ENCODE measurements around the gene KRT81. TPM values are rescaled to one million over a fixed set of nuclear protein-coding genes. Genes with fewer than 3 reads are reported as not detected.
"Not testable (repeated sequence)": the region's sequence is repeated elsewhere in the genome, so short reads cannot be mapped to it uniquely, and the experiment has no call there.

Gene KRT81
- total RNA-seq, 1 donor from 2014 or later: not detected

DNA sequence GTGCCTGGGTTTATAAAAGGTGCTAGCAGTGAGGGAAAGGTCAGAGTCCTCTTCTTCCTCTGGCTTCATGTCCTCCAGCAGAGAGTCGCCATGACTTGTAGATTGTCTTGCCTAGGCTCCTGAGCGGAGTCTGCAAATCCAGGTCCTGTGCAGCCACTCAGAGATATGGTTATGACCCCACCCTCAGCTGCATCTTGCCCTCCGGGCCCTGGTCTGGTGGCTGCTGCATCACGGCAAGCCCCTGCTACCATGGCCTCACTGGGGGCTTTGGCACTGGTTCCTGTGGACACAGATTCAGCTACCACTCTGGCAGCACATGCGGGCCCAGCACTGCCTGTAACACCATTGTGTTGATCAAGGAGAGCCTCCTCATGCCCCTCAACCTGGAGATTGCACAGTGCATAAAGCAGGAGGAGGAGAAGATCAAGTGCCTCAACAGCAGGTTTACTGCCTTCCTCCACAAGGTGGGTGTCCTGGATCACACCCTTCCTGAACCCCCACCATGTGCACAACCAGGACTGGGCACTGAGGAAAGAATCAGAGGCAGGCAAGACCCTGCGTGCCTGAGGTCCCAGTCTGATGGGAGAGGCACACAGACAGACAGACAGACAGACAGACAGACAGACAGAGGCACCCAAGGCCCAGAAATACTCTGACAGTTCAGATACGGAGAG is 27.4 kb downstream of the KRT81 start:
- H3K9me3 Mint-ChIP-seq: no peaks in the 10 kb centered on the region
- H3K36me3 Mint-ChIP-seq (ENCODE audit: low read depth): peaks cover 6% of the 10 kb centered on the region
- no peak for DNase-seq
- H3K4me3 Mint-ChIP-seq: no peak overlapping the region
- intact Hi-C loops (cut with micrococcal nuclease): no loop called here
- peaks cover 27% of the 10 kb centered on the region for H3K27me3 Mint-ChIP-seq
- H3K27ac Mint-ChIP-seq: no peak overlapping the region
- peaks cover 14% of the 10 kb centered on the region for H3K4me1 Mint-ChIP-seq

DNA sequence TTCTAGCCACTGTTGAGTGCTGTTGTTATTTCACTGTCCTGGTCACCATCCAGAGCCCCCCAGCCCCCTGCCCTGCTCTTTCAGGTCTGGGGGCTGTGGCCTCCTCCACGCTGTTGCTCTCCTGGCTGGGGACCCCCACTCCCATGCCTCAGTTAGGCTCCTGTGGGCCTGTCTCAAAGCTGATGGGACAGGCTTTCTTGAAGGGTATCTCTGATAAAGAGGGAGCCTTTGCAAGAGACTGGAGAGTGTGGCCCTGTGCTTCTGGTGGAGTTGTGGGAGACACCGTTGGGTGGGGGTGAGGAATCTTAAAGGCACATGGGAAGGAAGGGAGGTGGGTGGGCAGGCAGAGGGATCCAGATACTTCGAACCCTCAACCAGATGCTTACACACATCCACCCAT is 29.0 kb downstream of the KRT81 start:
- Mint-ChIP-seq H3K27me3 (peaks cover 37% of the 10 kb centered on the region), H3K4me1 (peaks cover 17% of the 10 kb centered on the region), H3K9me3 (no peaks in the 10 kb centered on the region), H3K27ac (no peak overlapping the region), H3K4me3 (no peak overlapping the region), H3K36me3 (ENCODE audit: low read depth) (peaks cover 6% of the 10 kb centered on the region)
- no peak for DNase-seq
- intact Hi-C loops (cut with micrococcal nuclease): no loop called here

DNA sequence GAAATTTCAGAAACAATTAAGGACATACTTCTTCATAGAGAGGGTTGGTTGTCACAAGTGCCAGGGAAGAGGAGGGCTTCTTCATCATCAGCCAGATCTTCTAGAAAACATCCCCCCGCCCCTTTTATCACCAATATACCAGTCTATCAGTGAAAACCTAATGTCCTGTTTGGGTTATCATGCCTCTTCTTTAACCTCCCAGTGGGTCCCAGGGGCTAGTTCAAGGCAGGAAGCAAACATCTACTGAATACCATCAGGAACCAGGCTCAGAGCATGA is 30.2 kb downstream of the KRT81 start:
- Mint-ChIP-seq H3K27ac (no peak overlapping the region), H3K4me3 (no peak overlapping the region), H3K27me3 (peaks cover 47% of the 10 kb centered on the region), H3K4me1 (peaks cover 17% of the 10 kb centered on the region), H3K9me3 (no peaks in the 10 kb centered on the region), H3K36me3 (ENCODE audit: low read depth) (peaks cover 4% of the 10 kb centered on the region)
- no peak for DNase-seq
- intact Hi-C loops (cut with micrococcal nuclease): no loop called here

DNA sequence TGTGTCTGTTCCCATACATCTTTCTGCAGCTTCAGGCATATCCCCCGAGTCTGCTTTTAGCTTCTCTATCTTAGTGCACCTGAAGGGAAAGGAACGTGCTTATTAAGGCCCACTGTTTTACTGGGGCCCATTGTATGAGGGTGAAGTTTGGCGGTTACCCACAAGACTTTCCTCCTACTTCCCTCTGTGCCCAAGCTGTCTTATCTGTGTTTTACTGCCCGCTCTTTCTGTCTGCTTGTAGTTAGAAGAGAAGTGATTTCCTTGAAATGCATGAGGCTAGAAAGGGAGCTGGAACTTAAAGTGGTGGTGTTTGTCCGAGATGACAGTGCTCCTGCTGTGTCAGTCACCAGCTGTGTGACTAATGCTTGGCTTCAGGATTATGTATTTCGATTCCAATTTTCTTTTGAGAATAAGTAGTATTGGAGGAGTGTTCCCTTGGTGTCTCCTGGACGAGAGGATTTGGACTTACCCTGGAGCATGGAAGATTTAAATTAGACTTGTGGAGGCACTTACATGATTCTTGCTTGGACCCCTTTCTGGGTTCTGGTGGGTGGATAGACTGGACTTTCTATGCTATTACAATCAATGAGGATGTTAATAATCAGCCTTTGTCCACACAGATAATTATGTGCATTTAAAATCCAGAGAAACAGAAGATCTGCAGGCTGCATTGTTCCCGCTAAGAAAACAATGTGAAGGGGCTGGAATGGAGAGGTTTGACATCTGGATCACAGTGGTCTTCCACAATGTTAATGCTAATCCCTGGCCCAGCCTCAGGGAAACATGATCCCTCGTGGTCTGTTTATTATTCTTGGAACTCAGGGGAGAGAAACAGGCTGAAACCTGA is 30.8 kb downstream of the KRT81 start:
- Mint-ChIP-seq H3K4me1 (peaks cover 17% of the 10 kb centered on the region), H3K27ac (peak overlapping the region; percentile 6), H3K36me3 (ENCODE audit: low read depth) (peaks cover 4% of the 10 kb centered on the region), H3K4me3 (no peak overlapping the region), H3K9me3 (no peaks in the 10 kb centered on the region), H3K27me3 (peaks cover 53% of the 10 kb centered on the region)
- intact Hi-C loops (cut with micrococcal nuclease): no loop called here
- DNase-seq: no peak

DNA sequence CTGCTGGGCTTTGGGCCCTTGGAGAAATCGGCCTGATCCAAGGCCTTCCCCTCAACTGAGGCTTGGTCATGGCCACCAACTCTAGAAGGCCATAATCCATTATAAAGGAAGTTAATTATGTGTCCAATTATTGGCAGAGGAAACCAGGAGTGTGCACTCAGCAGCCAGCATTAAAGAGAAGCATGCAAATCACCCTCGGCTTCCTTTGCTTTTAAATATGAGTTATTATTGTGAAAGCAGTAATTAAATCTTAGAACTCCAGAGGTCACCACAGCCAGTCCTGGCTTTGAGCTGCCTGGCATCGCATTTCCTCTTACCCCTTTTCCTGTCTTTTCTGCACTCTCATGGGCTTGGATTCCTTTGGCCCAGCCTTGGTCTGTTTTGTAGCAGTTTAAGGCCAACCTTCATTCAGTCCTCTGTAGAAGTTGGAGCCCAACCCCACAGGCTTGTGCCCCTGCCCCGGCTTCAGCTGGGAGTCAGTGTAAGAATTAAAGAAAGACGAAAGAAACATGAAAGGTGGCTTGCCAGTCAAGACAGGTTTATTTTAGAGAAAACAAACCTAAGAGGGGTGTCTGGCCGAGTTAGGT is 31.6 kb downstream of the KRT81 start:
- intact Hi-C loops (cut with micrococcal nuclease): no loop called here
- no peak for DNase-seq
- peaks cover 17% of the 10 kb centered on the region for H3K4me1 Mint-ChIP-seq
- H3K36me3 Mint-ChIP-seq (ENCODE audit: low read depth): peaks cover 10% of the 10 kb centered on the region
- H3K4me3 Mint-ChIP-seq: no peak overlapping the region
- H3K9me3 Mint-ChIP-seq: no peaks in the 10 kb centered on the region
- peak overlapping the region; percentile 6 for H3K27ac Mint-ChIP-seq
- peaks cover 54% of the 10 kb centered on the region for H3K27me3 Mint-ChIP-seq

DNA sequence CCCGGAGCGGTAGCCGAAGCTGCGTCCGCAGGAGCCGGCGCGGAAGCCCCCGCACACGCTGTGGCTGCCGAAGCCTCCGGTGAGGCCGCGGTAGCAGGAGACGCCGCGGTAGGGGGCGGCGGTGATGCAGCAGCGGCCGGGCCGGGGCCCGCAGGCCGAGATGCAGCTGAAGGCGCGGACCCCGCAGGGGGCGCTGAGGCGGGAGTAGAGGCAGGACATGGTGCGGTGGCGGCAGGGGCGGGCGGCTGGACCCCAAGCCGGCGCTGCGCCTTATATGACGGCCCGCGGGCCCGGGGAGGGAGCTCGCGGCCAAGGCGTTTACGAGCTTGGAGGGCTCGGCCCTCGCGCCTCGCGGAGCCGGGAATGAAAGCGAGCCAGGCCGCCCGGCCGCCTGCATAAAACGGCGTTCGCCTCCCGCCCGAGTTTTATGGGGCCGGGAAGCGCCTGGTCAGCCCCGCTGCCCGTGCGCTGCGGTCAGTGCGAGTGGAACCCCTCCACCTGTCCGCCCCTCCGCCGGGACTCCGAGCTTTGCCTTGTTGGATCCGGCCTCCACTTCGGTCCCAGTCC is 32.9 kb downstream of the KRT81 start:
- intact Hi-C loops (cut with micrococcal nuclease): no loop called here
- H3K4me3 Mint-ChIP-seq: no peak overlapping the region
- DNase-seq: no peak
- H3K4me1 Mint-ChIP-seq: peaks cover 20% of the 10 kb centered on the region
- no peak overlapping the region for H3K27ac Mint-ChIP-seq
- H3K36me3 Mint-ChIP-seq (ENCODE audit: low read depth): peaks cover 10% of the 10 kb centered on the region
- H3K27me3 Mint-ChIP-seq: peaks cover 54% of the 10 kb centered on the region
- H3K9me3 Mint-ChIP-seq: no peaks in the 10 kb centered on the region

DNA sequence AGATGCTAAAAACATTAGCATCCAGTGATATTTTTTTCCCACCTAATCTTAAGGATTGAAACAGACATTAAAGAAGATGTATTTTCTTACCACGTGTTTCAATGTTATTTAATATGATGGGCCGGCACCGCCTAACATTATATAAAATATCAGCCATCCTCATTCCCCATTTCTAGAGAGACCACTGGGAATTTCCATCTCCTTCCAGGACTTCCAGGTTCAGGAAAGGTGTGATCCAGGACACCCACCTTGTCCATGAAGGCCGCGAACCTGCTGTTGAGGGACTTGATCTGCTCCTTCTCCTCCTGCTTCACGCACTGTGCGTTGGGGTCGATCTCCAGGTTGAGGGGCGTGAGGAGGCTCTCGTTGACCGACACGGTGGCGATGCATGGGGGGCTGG is 33.4 kb downstream of the KRT81 start:
- H3K9me3 Mint-ChIP-seq; intact Hi-C loops (cut with micrococcal nuclease); DNase-seq; H3K27ac Mint-ChIP-seq; H3K4me3 Mint-ChIP-seq: not testable (repeated sequence)
- peaks cover 54% of the 10 kb centered on the region for H3K27me3 Mint-ChIP-seq
- peaks cover 13% of the 10 kb centered on the region for H3K36me3 Mint-ChIP-seq (ENCODE audit: low read depth)
- peaks cover 24% of the 10 kb centered on the region for H3K4me1 Mint-ChIP-seq

DNA sequence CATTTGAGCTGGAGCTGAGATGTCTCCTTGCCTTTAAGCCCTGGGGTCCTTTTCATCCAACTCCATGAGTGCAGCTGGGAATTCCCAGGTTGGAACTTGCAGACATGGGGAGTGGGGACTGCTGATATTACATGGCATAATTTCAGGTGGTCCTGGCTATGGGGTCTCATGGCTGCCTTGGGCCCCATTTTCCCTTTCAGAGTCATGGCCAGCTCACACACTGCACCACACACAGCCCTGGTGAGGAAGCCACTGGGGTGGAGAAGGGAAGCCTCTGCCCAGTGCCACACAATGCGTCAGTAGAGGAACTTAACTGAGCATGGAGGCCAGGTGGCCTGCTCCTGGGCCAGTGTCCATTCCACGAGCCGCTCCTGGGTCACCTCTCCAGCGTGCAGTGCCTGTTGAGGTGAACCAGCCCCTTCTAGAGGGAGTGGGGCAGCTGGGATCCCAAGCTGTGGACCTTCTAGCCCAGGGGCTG is 34.2 kb downstream of the KRT81 start:
- no peak for DNase-seq
- intact Hi-C loops (cut with micrococcal nuclease): no loop called here
- Mint-ChIP-seq H3K4me3 (no peak overlapping the region), H3K9me3 (no peaks in the 10 kb centered on the region), H3K27ac (no peak overlapping the region), H3K27me3 (peaks cover 51% of the 10 kb centered on the region), H3K36me3 (ENCODE audit: low read depth) (peaks cover 19% of the 10 kb centered on the region), H3K4me1 (peaks cover 29% of the 10 kb centered on the region)

DNA sequence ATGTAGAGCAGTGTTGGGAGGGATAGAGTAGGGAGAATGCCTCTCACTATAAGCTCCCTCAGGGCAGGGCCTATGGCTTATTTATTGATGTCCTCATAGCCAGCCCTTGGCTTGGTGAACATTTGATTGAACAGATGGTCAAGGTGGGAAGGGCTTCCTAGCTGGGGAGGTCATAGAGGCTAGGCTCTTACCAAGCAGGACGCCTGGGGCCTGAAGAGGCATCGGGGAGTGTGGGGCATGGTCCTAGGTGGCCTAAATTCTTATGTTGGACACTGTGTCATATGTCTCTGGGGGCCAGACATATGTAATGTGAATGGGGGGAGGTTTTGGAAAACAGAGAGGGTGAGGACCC is 34.8 kb downstream of the KRT81 start:
- peaks cover 20% of the 10 kb centered on the region for H3K36me3 Mint-ChIP-seq (ENCODE audit: low read depth)
- H3K27ac Mint-ChIP-seq: no peak overlapping the region
- peaks cover 34% of the 10 kb centered on the region for H3K4me1 Mint-ChIP-seq
- H3K27me3 Mint-ChIP-seq: peaks cover 50% of the 10 kb centered on the region
- H3K9me3 Mint-ChIP-seq: peaks cover 3% of the 10 kb centered on the region
- no peak overlapping the region for H3K4me3 Mint-ChIP-seq
- intact Hi-C loops (cut with micrococcal nuclease): no loop called here
- no peak for DNase-seq

DNA sequence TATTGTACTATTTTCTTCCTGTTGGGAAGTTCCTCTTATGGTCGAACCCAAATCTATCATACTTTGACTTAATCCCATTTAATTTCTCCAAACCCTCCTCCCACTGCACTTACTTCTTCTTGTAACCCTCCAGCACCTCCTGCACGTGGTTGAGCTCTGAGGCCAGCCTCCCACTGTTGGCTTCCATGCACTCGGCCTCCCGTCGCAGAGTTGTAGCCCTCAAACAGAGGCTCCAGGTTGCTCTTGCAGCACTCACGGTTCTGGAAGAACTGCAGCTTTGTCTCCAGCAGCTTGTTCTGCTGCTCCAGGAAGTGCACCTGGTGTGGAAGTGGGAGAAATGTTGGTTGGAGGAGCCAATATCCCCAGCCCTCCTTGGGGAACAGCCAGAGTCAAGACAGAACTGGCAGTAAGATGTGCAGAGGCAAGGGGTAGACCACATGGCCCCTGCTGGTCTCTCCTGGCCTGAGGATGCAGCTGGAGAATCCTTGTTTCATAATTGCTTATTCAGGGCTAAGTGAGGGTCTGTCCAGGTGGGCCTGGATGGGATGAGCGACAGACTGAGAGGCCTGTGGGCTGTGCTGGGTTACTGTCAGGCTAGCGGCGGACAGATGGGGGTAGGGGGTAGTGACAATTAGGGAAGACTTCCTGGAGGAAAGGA is 35.3 kb downstream of the KRT81 start:
- no peak for DNase-seq
- Mint-ChIP-seq H3K36me3 (ENCODE audit: low read depth) (peaks cover 19% of the 10 kb centered on the region), H3K4me3 (no peak overlapping the region), H3K27me3 (peaks cover 45% of the 10 kb centered on the region), H3K9me3 (peaks cover 3% of the 10 kb centered on the region), H3K27ac (no peak overlapping the region), H3K4me1 (peaks cover 39% of the 10 kb centered on the region)
- intact Hi-C loops (cut with micrococcal nuclease): no loop called here

DNA sequence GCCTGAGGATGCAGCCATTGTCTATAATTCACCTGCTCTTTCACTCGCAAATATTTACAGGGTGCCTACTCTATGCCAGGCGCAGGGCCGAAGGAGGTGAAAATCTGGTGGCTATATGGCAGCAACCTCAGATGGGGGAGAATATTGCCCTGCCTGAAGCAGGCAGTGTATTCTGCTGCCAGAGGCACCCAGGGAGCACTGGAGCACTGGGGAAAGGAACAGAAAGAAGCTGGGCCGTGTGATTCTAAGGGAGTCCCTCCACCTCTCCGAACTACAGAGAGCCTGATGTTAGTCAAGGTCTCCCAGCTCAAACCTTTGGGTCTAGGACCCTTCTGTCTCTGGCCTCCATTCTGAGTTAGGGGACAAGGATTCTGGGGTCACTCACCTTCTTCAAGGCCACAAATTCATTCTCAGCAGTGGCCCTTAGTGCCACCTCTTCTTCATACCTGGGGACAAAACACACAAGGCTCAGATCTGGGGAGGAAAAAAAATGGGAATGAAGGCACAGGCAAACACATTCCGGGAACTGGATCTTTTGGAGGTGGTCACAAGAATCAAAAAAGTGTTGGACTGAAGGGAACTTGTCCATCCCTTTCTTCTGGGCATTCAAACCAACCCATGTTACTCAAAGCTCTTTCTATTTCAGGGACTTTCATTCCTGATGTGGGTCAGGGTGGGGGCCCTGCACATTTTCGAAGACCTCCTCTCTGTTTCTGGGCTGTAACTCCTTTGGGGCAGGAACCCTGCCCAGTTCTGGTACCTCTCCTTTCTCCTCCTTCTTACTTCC is 36.2 kb downstream of the KRT81 start:
- H3K27ac Mint-ChIP-seq: no peak overlapping the region
- H3K27me3 Mint-ChIP-seq: peaks cover 36% of the 10 kb centered on the region
- no peak for DNase-seq
- peaks cover 36% of the 10 kb centered on the region for H3K4me1 Mint-ChIP-seq
- no peak overlapping the region for H3K4me3 Mint-ChIP-seq
- H3K36me3 Mint-ChIP-seq (ENCODE audit: low read depth): peaks cover 21% of the 10 kb centered on the region
- intact Hi-C loops (cut with micrococcal nuclease): no loop called here
- peaks cover 3% of the 10 kb centered on the region for H3K9me3 Mint-ChIP-seq

DNA sequence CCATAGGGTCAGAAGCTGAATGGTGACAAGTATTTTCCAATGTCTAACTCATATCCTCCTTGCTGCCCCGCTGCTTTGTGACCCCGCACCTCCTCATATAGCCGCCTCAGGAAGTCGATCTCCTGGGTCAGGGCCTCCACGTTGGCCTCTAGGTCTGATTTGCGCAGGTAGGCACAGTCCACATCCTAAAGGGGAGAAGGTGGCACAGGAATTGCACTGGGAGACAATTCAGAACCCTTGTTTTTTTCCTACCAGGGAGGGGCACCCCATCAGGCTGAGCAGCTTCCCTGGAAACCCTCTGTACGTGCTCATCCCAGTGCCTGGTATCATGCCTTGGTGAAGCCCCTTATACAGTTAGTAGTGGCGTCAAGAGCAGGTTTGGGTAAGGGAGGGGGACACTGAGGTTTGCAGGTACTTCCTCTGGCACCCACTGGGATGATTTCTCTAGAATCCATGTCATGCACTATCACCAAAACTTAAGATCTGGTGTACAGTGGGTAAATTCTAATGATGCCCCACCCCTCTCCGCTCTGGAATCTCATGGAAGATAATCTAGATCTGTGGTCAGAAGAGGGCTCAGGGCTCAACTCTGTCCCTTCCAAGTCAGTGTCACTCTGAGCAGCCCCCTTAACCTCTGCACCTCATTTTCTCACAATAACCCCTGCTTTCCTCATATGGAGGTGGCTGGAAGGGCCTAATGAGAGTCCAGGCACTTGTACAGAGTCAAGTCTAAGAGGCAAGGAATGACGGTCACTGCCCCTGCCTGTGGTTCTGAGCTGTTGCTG is 37.0 kb downstream of the KRT81 start:
- no peak for DNase-seq
- H3K27ac Mint-ChIP-seq: no peak overlapping the region
- H3K36me3 Mint-ChIP-seq (ENCODE audit: low read depth): peaks cover 29% of the 10 kb centered on the region
- H3K4me1 Mint-ChIP-seq: peaks cover 39% of the 10 kb centered on the region
- H3K27me3 Mint-ChIP-seq: peaks cover 30% of the 10 kb centered on the region
- H3K4me3 Mint-ChIP-seq: no peak overlapping the region
- intact Hi-C loops (cut with micrococcal nuclease): no loop called here
- peaks cover 3% of the 10 kb centered on the region for H3K9me3 Mint-ChIP-seq

All from activated CD4-positive, alpha-beta T cell treated with anti-CD3 and anti-CD28 coated beads, Interleukin-2, amount 10 ng/mL, durations not matched to agents 24 days and 14 days (primary cell).